Neural cell (in vitro differentiated cells): ENCODE data around the gene MICU1.

Source experiments
- CTCF ChIP-seq: fragments of 450-650 bp; IDR thresholded peaks from 2 replicates; pipeline ENCODE4 v1.5.1; 2014; ENCODE audit warnings: antibody characterized with exemption, mild to moderate bottlenecking, moderate library complexity; ENCODE audit not compliant: poor library complexity, severe bottlenecking
- EP300 ChIP-seq: fragments of 450-650 bp; conservative IDR thresholded peaks from 2 replicates; pipeline ENCODE4 v1.6.1; 2014; ENCODE audit warnings: antibody characterized with exemption, mild to moderate bottlenecking, moderate library complexity; ENCODE audit not compliant: poor library complexity, severe bottlenecking
- EZH2 ChIP-seq: fragments of 200-600, 300-800 bp; shearing (Covaris generic), sonication (generic); IDR thresholded peaks from 2 replicates; pipeline ENCODE4 v1.6.1; 2014; ENCODE audit warnings: antibody characterized with exemption, low read length, borderline replicate concordance, mild to moderate bottlenecking; ENCODE audit not compliant: insufficient read depth, poor library complexity, severe bottlenecking
- POLR2AphosphoS5 ChIP-seq: IDR thresholded peaks from 2 replicates; pipeline ENCODE4 v1.6.1; 2012
- TAF1 ChIP-seq: IDR thresholded peaks from 2 replicates; pipeline ENCODE4 v1.6.1; 2012; ENCODE audit warnings: low read depth

- TF ChIP-seq CTCF = no peak
- no peak for TF ChIP-seq POLR2AphosphoS5
- no peak for TF ChIP-seq EZH2
- TF ChIP-seq EP300 = no peak
- no peak for TF ChIP-seq TAF1
These were observed 297.1 kb downstream of the MICU1 start for GRCh38 chr10:72328829-72329204.
